Thoracic aorta (tissue), 2 donors: Measurements from ENCODE around the gene PLPP1. TPM values are rescaled to one million over a fixed set of nuclear protein-coding genes. Genes with fewer than 3 reads are reported as not detected.
A peak's percentile ranks its signal among the peaks of the same experiment; 100 is the strongest.

Experiments used
- ATAC-seq: fragments of 150-250 bp; one replicate; pipeline ENCODE4 v1.8.0; 2017; ENCODE audit warnings: low read depth; ENCODE audit not compliant: insufficient number of reproducible peaks, low FRiP score
- DNase-seq: peaks from one replicate; pipeline ENCODE4 v3.0.0-alpha.2; 2020; ENCODE audit warnings: low spot score
- H3K27ac ChIP-seq, 2 donors: fragments of 200-600 bp; sonication (generic); 1 replicate in 1 of 2; 2 replicates in 1 of 2; pipeline ENCODE4 v1.5.1; 2016; ENCODE audit warnings: mild to moderate bottlenecking in 2 of 2, moderate library complexity in 2 of 2
- H3K27me3 ChIP-seq: fragments of 200-600 bp; sonication (generic); replicated peaks from 2 replicates; pipeline ENCODE4 v1.6.0; 2016; ENCODE audit warnings: mild to moderate bottlenecking; ENCODE audit not compliant: insufficient read depth
- H3K36me3 ChIP-seq: fragments of 200-600 bp; sonication (generic); one replicate; pipeline ENCODE4 v1.5.1; 2016
- H3K4me1 ChIP-seq, 2 donors: fragments of 200-600 bp; sonication (generic); 1 replicate in 1 of 2; 2 replicates in 1 of 2; pipeline versions ENCODE4 v1.5.1 to v1.6.0; 2016; ENCODE audit warnings: low read depth in 2 of 2, mild to moderate bottlenecking in 1 of 2; ENCODE audit not compliant: control insufficient read depth in 1 of 2
- H3K4me3 ChIP-seq: fragments of 200-600 bp; sonication (generic); 2 replicates; pipeline ENCODE4 v1.5.1; 2016; ENCODE audit warnings: mild to moderate bottlenecking
- H3K9me3 ChIP-seq: fragments of 200-600 bp; sonication (generic); 2 replicates; pipeline ENCODE4 v1.5.1; 2016
- CTCF ChIP-seq: fragments of 200-600 bp; sonication (generic); IDR thresholded peaks from one replicate; pipeline ENCODE4 v1.5.1; 2019; ENCODE audit warnings: antibody characterized with exemption
- total RNA-seq, 2 donors: library from RNA; depleted of rRNA; stranded (reverse); fragments of >200 nt; gene quantifications; one replicate each; pipeline versions ENCODE4 v1.1.0 to v1.2.3, GENCODE V29; 2016

The PLPP1 gene
- 100 to 1,000 TPM; 341 to 509 TPM for total RNA-seq

- TF ChIP-seq CTCF, result no peak
- no peaks in the 10 kb centered on the region for H3K36me3 ChIP-seq
- H3K4me3 ChIP-seq, result peak within 1 kb of the TSS; percentile 95
- peak within 1 kb of the TSS; percentile 92 to 98 for H3K27ac ChIP-seq
- DNase-seq (peak; percentile 43), ATAC-seq (peak; percentile 93)
- H3K9me3 ChIP-seq, result no peaks in the 10 kb centered on the region
- no peaks in the 10 kb centered on the region for H3K27me3 ChIP-seq
- peaks cover 0 to 28% of the 10 kb centered on the region in 2 donors for H3K4me1 ChIP-seq
These were observed at the start of gene PLPP1 for GRCh38 chr5:55534436-55535198. TSS of gene PLPP1 (minus strand) at chr5:55534964. CDS start at chr5:55534629, 335 bp downstream.

GRCh38 chr5:55583578-55583977, 48.8 kb upstream of the PLPP1 start:
- H3K9me3 ChIP-seq, result no peaks in the 10 kb centered on the region
- peaks cover 8 to 17% of the 10 kb centered on the region in 2 donors for H3K4me1 ChIP-seq
- TF ChIP-seq CTCF, result no peak
- H3K27me3 ChIP-seq, result no peaks in the 10 kb centered on the region
- no peaks in the 10 kb centered on the region for H3K36me3 ChIP-seq
- DNase-seq, result no peak
- H3K27ac ChIP-seq, result no peak overlapping the region
- H3K4me3 ChIP-seq, result no peak overlapping the region
- no peak for ATAC-seq

- H3K4me1 ChIP-seq, result peaks cover 19 to 31% of the 10 kb centered on the region in 2 donors
- no peak for DNase-seq
- ATAC-seq, result no peak
- TF ChIP-seq CTCF, result no peak
- H3K27ac ChIP-seq, result no peak overlapping the region
- H3K9me3 ChIP-seq, result no peaks in the 10 kb centered on the region
- no peak overlapping the region for H3K4me3 ChIP-seq
- H3K36me3 ChIP-seq, result no peaks in the 10 kb centered on the region
- no peaks in the 10 kb centered on the region for H3K27me3 ChIP-seq
These were observed 47.5 kb upstream of the PLPP1 start for GRCh38 chr5:55582256-55582655.

- TF ChIP-seq CTCF, result no peak
- H3K9me3 ChIP-seq, result no peaks in the 10 kb centered on the region
- no peaks in the 10 kb centered on the region for H3K27me3 ChIP-seq
- peaks cover 22 to 46% of the 10 kb centered on the region in 2 donors for H3K4me1 ChIP-seq
- DNase-seq (no peak), ATAC-seq (no peak)
- H3K4me3 ChIP-seq, result no peak overlapping the region
- H3K27ac ChIP-seq, result no peak overlapping the region
- H3K36me3 ChIP-seq, result no peaks in the 10 kb centered on the region
These were observed 45.3 kb upstream of the PLPP1 start for GRCh38 chr5:55580042-55580441.

GRCh38 chr5:55578771-55579170, 44.0 kb upstream of the PLPP1 start:
- no peaks in the 10 kb centered on the region for H3K27me3 ChIP-seq
- no peak overlapping the region for H3K4me3 ChIP-seq
- no peak for TF ChIP-seq CTCF
- H3K4me1 ChIP-seq, result peaks cover 22 to 42% of the 10 kb centered on the region in 2 donors
- H3K9me3 ChIP-seq, result no peaks in the 10 kb centered on the region
- DNase-seq, result no peak
- no peaks in the 10 kb centered on the region for H3K36me3 ChIP-seq
- peak; percentile 50 for ATAC-seq
- H3K27ac ChIP-seq, result peak overlapping the region; percentile 55 to 76
